GM18861 (cell line): ENCODE data around the gene PXYLP1.

ENCODE experiments used
- ATAC-seq: cut with Tn5 transposase; IDR thresholded peaks from one replicate; pipeline ENCODE4 v1.9.1; 2021; ENCODE audit not compliant: unreplicated experiment

The PXYLP1 gene

DNA sequence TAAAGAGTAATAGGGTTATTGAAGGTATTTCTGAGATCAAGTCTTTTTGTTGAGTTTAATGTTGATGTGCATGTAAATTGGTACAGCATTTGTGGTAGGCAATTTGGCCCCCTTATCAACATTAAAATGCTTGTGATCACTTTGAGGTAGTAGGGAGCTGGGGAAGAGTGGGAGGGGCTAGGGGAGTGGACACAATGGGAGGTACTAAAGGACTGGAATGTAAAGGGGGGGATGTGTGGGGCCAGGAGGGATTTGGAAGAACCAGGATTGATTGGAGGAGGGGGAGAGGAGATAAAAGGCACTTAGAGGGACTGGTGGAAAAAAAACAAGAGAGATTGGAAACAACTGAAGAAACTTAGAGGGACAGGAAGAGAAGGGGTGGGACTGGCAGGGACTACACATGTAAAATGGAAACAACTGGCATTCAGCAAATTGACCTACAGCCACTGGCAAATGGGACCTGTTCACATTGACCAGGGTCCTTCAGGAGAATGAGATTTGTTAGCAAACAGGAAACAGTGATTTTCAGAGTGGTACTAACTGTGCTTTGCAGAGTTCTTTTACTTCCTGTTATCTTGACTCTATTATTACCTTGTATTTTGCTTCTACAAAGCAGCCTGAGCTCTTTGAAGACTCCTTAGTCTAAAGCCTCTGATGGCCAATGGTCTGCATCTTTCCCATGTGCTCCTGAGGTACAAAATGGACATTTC, 88.9 kb downstream of the PXYLP1 start:
- ATAC-seq, result no peak

DNA sequence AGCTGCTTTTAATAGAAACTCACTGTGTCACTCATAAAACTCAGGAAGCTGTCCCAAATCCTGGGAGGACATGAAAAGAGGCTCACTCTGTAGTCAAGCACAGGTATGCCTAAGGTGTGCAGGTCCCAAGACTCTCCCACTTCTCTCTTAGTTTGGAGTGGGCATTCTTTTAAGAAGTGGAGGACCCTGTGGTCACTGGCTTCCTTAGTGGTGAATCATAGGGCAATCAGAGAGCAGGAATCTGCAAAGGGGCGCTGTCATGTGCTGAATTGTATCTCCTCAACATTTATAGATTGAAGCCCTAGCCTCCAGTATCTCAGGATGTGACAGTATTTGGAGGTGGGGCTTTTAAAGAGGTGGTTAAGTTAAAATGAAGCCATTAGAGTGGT, 89.5 kb downstream of the PXYLP1 start:
- ATAC-seq, result no peak

DNA sequence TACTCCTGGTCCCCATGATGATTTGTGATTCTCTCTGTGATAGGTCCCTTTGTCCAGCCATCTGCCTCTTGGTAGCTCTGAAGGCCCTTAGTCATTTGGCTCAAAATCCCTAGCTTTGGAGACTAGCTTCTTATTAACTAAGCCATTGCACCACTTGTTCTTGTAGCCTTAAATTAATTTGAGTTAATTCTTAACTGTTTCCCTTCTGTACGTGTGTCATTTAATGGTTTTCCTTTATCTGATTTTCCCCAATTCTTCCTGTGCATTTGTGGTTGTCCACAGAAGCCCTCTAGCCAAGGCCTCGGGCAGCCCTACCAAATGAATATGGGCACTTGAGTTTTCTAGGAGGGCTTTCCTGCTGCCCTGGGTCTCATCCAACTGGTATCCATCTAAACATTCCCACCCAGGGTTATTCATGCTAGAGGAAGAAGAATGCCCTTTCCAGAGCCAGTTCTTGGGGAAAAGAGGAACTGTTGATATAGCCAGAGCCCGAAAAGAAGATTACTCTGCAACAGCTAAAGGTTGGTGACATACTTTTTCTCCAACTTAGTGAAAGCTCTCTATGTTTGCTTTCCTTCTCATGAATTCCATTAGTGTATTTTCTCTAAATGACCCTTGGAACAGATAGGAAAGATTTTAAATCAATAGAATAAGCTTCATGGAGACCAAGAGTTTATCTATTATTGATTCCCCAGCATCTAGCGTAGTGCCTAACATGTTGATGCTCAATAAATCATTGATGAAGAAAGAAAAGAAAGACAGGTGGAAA, 92.5 kb downstream of the PXYLP1 start:
- ATAC-seq, result no peak

DNA sequence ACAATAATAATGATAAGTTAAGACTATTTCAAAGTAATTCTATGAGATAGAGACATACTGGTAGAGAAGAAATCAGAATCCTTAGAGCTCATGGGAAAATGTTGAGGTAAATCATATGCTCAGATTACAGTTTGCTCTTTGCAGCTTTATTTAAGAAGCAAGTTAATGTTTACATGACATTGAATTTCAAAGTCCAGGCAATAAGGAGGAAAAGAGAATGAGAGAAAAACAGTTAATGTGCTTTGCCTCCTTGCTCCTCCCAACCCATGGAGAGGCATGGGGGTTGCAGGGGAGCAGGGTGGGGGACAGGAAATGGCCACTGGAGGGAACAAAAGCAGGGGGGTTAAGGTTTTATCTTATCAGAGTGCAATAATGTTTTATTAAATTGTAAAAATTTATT, 94.5 kb downstream of the PXYLP1 start:
- no peak for ATAC-seq

DNA sequence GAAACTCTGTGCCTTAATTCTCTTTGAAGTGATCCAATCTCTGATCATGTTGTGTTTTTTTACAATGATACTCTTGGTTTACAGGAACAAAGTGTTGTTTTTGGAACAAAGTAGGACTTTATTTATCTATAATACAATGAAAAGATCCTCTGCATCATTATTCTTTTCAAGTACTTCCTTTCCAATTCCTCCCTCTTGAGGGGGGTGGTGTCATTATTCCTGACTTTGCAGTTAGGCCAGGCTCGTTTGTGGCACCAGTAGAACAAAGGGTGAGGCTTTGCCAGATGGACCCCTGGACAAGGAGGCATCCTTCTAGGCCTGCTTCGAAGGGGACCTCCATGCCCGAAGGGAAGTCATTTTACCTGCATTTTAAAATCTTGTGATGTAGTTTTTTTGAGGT, 95.0 kb downstream of the PXYLP1 start:
- ATAC-seq, result no peak

DNA sequence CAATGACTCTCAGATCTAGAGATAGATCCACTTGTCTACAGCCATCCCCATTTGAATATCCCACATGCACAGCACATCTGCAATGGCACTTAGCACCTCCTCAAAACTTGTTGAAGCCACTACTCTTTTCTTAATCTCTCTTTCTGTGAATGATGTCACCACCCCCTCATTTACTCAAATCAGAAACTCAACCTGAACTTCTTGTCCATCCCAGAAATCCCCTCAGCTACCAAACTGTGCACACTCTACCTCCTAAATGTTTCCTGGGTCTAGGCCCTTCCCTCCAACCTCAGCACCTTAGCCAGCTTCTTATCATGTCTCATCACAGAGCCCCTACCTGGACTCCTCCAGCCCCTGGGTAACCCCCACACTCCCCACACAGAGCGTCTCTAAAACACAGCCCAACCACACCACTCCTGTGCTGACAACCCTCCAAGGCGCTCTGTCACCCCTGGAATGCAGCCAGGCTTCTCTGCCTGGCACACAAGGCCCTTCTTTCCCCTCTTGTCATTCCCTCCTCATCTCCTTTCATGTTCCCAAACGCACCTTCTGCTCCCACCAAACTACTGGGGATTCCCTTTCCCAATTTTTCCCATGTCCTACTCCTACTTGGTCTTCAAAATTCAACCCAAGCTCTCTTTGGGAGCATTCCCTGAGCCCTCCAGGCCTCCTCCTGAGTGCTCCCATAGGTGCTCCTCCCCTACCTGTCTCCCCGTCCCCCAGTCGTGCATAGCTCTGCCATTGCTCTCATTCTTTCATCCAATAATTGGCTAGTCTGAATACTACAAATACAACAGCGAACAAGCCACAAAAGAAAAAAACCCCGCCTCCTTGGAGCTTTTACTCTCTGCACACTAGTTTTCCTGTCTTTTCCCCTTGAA, 96.9 kb downstream of the PXYLP1 start:
- no peak for ATAC-seq

DNA sequence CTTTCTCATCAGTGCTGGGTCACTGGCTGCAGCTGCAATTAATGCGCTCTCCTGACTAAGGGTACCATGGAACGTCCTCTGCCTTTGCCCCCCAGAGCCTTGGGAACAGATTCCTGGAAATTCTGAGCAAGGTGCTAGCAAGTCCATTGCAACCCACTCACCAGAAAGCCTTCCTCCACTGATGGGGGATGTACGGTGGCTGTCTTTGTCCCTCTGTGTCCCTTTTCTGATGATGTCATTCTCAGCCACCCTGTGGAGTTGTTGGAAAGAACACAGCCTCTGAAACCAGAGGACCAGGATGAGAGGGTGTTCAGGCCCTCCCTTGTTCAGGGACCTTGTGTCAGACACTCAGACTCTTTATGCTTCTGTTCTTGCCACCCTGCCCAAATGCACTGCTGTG, 98.6 kb downstream of the PXYLP1 start:
- ATAC-seq, result no peak

DNA sequence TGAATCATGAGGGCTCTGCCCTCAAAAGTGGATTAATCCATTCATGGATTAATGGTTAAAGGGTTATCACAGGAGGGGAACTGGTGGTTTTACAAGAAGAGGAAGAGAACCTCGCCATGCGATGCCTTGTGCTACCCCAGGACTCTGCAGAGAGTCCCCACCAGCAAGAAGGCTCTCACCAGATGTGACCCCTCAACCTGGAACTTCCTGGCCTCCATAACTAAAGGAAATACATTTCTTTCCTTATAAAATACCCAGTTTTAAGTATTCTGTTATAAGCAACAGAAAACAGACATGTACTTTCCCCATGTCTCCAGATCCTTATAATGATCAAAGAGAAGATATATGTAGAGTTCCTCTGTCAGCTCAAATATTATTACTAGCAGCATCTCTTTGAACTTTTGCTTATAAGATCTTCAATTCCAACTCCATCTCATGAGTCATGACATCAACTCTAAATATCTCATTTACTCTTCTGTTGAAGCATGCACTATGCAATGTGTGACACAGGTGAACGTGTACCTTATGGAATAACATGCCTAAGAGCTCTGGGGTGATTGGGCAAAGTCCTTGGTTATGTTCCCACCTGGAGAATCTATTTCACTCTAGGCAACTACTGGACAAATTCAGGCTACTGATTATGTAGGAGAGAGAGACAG, 99.2 kb downstream of the PXYLP1 start:
- no peak for ATAC-seq

DNA sequence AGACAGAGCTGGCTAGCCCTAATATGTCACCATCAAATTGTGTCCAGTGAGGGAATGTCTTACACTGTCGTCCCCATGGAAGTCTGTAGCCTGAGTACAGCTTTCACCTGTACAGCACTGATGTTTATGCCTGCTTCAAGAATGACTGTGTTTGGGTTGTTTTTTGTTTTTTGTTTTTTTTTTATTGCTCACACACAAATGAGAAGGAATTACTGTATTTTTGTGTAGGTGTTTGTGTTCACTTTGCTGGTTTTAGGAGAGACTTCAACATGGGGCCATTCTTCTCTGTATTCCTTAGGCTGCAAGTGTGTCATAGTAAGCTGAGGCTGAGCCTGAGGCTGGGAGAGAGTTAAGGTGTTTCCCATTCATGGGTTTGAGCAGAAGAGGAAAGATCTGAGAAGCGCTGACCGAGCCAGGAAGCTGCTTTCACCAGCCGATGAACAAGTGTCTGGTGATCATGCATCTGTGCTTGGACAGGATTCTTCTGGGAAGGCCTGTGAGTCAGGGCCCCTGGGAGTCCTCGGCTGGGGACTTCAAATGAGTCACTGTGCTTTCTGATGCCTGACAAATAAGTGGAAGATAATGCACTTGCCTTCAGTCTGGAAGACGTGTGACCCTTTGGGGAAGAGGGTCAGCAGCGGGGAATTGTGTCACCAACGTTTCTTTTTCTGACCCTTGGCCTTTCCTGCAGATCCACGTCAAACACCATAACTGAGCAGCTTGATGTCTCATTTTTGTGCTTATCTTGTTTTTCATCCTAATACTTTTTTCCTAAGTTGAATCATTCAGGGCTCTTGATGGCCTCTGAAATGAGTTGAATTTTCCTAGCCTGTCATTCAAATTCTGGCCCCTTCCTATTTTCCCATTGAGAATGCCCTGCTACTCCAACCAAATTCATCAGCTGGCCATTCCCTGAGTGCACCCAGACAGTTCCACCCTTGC, 100.0 kb downstream of the PXYLP1 start:
- ATAC-seq, result peak; percentile 39

DNA sequence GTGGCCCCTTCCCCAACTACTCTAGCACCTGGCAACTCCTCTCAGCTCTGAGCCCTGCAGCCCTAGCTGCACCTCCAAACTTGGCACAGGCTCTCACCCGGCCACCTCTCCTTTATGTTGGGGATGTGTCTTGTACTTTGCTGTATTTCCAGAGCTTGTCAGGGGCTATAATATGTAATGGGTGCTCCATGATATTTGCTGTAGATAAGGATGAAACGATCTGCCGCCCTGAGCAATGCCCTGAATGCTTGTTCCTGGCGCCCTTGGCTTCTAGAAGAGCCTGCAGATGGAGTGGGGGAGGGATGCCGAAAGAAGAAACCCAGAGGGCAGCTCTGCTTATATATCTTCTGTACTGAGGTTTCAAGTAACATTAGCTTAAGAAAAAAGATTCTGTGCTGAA, 100.8 kb downstream of the PXYLP1 start:
- no peak for ATAC-seq

DNA sequence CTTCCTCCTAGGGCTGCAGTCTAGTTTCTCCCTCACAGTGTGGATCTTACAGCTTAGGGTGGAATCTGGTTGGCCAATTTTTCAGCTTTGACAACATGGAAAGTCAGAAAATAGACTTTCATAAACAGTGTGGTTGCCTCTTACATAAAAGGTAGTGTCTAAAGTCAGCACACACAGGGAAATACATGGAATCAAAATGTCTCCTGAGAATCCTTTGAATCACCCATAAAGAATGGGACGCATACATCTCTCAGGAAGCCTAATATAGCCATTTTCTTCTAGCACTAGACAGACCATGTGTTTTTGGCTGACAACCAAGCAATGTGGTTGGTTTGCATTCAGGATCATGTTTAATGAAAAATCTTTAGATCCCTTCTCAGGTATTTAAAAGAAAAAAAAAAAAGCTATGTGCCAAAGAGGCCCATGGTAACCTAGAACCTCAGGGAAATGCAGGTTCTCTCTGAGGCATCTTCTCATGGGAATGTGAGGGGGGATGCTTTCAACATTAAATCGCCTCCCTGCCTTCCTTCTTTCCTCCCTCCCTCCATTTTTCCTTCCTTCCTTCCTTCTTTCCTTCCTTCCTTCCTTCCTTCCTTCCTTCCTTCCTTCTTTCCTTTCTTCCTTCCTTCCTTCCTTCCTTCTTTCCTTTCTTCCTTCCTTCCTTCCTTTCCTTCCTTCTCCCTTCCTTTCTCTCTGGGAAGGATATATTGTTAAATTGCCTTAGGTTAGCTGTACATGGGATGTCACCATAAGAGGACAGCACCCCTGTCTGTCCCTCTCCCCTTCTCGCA, 102.4 kb downstream of the PXYLP1 start:
- no peak for ATAC-seq

DNA sequence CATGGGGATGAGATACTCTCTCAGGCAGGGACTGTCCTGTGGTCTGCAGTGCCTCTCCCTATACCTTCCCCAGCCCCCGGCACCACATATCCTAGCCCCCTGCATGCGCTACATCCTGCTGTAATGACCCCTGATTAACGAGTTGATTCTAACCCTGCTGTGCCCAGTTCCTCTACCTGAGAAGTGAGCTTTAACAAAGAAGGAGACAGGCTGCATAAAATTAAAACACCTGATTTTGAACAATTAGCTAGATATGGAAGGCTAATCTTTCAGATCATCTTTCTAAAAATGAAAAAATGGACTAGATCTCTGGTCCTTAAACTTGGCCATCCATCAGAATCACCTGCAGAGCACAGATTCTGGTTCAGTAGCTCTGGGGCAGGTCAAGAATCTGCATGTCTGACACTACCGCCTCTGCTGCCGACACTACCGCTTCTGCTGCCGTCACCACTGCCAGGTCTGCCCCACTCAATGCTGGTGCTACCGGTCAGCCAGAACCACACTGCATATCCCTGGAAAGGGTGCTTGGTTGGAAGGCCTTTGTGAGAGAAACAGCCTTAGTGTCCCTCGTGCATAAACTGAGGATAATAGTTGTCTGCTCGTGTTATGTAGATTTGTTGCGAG, 103.1 kb downstream of the PXYLP1 start:
- ATAC-seq, result no peak

DNA sequence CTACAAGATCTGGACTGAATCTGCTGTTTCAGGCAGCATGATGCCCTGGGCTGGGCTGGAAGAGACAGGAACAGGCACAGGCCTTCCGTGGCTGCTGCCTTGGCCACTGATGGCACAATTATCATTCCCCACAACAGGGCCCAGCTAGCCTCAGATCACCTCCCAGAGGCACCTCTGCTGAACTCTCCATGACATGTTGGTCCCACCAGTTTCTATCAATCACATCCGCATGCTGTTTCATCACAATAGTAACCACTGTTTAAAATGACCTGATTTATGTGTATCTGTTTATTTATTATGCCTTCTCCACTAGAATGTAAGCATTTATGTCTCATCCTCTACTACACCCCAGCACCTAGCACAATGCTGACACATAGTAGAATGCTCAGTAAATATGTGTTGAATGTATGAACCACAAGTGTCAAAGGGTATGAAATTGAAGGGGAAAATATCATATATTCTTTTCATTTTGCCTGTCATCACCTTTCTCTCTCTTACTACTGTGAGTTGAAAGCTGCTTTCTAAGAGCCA, 104.0 kb downstream of the PXYLP1 start:
- no peak for ATAC-seq

DNA sequence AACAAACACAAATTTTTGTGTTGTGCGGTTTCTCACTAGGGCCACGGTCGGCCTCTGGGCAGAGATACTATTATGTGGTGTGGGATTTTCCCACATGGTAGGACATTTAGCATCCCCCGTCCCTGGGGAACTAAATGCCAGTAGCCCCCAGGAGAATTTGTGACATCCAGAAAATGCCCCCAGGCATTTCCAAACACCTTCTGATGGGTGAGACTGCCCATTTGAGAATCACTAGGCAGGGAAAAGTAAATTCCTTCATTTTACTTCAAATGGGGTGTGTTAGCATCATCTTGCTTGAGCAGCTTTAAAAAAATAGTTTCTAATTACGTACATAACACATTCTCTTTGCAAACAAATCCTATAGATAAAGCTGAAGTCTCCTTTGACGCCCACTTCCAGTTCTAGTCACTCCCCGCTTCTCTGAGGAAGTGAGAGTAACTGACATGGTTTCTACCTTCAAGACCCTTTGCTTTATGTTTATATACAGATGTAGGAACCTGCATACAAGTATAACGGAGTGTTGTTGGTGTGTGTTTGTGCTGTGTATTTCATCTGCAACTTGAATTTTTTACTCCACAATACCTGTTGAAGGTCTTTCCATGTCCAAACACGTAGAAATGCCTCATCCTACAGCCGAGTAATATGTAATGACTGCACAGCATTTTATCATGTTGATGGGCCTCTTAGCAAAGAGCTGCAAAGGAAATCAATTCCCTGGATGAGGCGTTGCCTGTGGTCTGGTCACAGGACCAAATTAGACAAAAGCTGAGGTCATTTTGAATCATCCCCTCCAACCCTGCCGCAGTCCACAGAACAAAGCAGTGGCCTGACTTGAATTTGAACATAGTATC, 105.3 kb downstream of the PXYLP1 start:
- peak; percentile 89 for ATAC-seq

DNA sequence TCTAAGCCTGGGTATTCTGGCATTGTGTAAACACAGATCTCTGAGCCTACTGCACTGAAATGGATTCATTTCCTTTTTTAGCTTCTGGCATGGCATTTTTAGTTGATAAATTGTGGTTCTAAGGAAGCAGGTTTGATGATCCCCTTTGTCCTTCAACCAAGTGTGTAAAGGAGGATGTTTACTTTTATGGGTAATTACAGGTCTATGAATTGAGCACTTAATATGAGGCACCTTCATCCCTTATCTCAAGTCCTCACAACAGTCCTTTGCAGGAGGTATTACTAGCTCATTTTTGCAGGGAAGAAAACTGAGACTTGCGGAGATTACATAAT, 105.9 kb downstream of the PXYLP1 start:
- no peak for ATAC-seq

DNA sequence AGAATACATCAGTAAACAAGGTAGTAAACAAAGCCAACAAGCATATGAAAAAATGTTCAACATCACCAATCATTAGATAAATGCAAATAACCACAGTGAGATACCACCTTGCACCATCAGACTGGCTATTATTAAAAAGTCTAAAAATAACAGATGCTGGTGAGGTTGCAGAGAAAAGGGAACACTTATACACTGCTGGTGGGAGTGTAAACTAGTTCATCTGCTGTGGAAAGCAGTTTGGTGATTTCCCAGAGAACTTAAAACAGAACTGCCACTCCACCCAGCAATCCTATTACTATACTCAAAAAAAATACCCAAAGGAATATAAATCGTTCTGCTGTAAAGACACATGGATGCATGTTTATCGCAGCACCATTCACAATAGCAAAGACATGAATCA, 106.4 kb downstream of the PXYLP1 start:
- ATAC-seq, result no peak

DNA sequence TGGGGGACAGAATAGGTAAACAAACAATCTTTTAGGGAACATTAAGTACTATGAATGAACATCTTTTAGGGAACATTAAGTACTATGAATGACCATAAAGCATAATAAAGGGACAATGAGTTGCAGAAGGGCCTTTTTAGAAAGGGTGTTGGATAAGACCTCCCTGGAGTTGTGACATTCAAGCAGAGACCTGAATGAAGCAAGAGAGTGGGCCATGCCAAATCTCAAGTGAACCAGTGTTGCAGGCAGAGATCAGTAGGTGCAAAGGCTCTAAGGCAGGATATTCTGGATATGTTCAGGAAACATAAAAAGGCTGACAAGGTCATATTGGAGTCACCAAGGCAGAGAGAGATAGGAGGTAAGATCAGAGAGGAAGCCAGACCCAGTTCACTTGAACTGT, 107.3 kb downstream of the PXYLP1 start:
- no peak for ATAC-seq

DNA sequence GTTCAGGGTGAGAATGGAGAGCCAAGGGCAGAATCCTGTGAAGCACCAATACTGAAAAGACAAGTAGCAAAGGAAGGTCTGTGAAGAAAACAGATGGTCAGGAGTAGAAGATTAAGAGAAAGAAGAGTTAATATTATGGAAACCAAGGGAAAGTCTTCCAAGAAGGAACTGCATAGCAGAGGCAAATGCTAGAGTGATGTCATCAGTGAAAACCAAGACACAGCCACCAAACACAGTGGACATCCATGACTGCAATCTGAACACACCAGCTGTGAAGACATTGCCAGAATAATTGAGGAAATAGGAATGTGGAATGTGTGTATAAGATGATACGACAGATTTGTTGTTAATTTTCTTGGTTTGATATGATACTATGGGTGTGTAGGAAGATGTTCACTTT, 109.9 kb downstream of the PXYLP1 start:
- no peak for ATAC-seq
